ENCODE data around the gene ZNF474.

The ZNF474 gene

GRCh38 chr5:122164831-122165558 is 35.6 kb downstream of the ZNF474 start:
- Histone ChIP-seq H3K27me3 (ENCODE audit: insufficient read depth, poor library complexity, severe bottlenecking) (no peaks in the 10 kb centered on the region), H3K27ac (replicated peaks) (no peak overlapping the region), H3K4me3 (replicated peaks; ENCODE audit: insufficient read depth, low read length) (no peak overlapping the region)
- no peak for DNase-seq (ENCODE audit: low read depth in 1 of 2, low spot score in 1 of 2)
- TF ChIP-seq, protein P1, sequence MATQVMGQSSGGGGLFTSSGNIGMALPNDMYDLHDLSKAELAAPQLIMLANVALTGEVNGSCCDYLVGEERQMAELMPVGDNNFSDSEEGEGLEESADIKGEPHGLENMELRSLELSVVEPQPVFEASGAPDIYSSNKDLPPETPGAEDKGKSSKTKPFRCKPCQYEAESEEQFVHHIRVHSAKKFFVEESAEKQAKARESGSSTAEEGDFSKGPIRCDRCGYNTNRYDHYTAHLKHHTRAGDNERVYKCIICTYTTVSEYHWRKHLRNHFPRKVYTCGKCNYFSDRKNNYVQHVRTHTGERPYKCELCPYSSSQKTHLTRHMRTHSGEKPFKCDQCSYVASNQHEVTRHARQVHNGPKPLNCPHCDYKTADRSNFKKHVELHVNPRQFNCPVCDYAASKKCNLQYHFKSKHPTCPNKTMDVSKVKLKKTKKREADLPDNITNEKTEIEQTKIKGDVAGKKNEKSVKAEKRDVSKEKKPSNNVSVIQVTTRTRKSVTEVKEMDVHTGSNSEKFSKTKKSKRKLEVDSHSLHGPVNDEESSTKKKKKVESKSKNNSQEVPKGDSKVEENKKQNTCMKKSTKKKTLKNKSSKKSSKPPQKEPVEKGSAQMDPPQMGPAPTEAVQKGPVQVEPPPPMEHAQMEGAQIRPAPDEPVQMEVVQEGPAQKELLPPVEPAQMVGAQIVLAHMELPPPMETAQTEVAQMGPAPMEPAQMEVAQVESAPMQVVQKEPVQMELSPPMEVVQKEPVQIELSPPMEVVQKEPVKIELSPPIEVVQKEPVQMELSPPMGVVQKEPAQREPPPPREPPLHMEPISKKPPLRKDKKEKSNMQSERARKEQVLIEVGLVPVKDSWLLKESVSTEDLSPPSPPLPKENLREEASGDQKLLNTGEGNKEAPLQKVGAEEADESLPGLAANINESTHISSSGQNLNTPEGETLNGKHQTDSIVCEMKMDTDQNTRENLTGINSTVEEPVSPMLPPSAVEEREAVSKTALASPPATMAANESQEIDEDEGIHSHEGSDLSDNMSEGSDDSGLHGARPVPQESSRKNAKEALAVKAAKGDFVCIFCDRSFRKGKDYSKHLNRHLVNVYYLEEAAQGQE (IDR thresholded peaks at IDR 0.05; ENCODE audit: insufficient replicate concordance, low read depth): no peak
- TF ChIP-seq GABPA (IDR thresholded peaks at IDR 0.05; ENCODE audit: low read depth): no peak
- TF ChIP-seq, protein P2, sequence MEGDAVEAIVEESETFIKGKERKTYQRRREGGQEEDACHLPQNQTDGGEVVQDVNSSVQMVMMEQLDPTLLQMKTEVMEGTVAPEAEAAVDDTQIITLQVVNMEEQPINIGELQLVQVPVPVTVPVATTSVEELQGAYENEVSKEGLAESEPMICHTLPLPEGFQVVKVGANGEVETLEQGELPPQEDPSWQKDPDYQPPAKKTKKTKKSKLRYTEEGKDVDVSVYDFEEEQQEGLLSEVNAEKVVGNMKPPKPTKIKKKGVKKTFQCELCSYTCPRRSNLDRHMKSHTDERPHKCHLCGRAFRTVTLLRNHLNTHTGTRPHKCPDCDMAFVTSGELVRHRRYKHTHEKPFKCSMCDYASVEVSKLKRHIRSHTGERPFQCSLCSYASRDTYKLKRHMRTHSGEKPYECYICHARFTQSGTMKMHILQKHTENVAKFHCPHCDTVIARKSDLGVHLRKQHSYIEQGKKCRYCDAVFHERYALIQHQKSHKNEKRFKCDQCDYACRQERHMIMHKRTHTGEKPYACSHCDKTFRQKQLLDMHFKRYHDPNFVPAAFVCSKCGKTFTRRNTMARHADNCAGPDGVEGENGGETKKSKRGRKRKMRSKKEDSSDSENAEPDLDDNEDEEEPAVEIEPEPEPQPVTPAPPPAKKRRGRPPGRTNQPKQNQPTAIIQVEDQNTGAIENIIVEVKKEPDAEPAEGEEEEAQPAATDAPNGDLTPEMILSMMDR (IDR thresholded peaks at IDR 0.05; ENCODE audit: insufficient read depth, low read length): no peak
- no peak for TF ChIP-seq SPI1 (IDR thresholded peaks at IDR 0.05; ENCODE audit: borderline replicate concordance, low read depth)
- no peak for TF ChIP-seq POLR2AphosphoS5 (IDR thresholded peaks at IDR 0.05; ENCODE audit: low read depth)

GRCh38 chr5:122165559-122166078 is 36.3 kb downstream of the ZNF474 start:
- no peak for DNase-seq (ENCODE audit: low read depth in 1 of 2, low spot score in 1 of 2)
- Histone ChIP-seq H3K27me3 (ENCODE audit: insufficient read depth, poor library complexity, severe bottlenecking) (no peaks in the 10 kb centered on the region), H3K27ac (replicated peaks) (no peak overlapping the region), H3K4me3 (replicated peaks; ENCODE audit: insufficient read depth, low read length) (no peak overlapping the region)
- no peak for TF ChIP-seq POLR2AphosphoS5 (IDR thresholded peaks at IDR 0.05; ENCODE audit: low read depth)
- TF ChIP-seq, protein P1 (IDR thresholded peaks at IDR 0.05; ENCODE audit: insufficient replicate concordance, low read depth): no peak
- no peak for TF ChIP-seq GABPA (IDR thresholded peaks at IDR 0.05; ENCODE audit: low read depth)
- TF ChIP-seq SPI1 (IDR thresholded peaks at IDR 0.05; ENCODE audit: borderline replicate concordance, low read depth): no peak
- TF ChIP-seq, protein P2 (IDR thresholded peaks at IDR 0.05; ENCODE audit: insufficient read depth, low read length): no peak

GRCh38 chr5:122169350-122170103 is 40.2 kb downstream of the ZNF474 start:
- H3K27ac ChIP-seq (replicated peaks): no peak overlapping the region

More at GRCh38 chr5:122169350-122170103, 40.2 kb downstream of the ZNF474 start:
- TF ChIP-seq, protein P1 (IDR thresholded peaks at IDR 0.05; ENCODE audit: insufficient replicate concordance, low read depth): no peak
- TF ChIP-seq, protein P2 (IDR thresholded peaks at IDR 0.05; ENCODE audit: insufficient read depth, low read length): no peak
- TF ChIP-seq GABPA (IDR thresholded peaks at IDR 0.05; ENCODE audit: low read depth): no peak
- no peak for TF ChIP-seq POLR2AphosphoS5 (IDR thresholded peaks at IDR 0.05; ENCODE audit: low read depth)
- no peak for TF ChIP-seq SPI1 (IDR thresholded peaks at IDR 0.05; ENCODE audit: borderline replicate concordance, low read depth)
- no peak for DNase-seq (ENCODE audit: low read depth in 1 of 2, low spot score in 1 of 2)
- H3K4me3 ChIP-seq (replicated peaks; ENCODE audit: insufficient read depth, low read length): no peak overlapping the region
- H3K27me3 ChIP-seq (ENCODE audit: insufficient read depth, poor library complexity, severe bottlenecking): no peaks in the 10 kb centered on the region
